GM23338 (cell line): Measurements from ENCODE around the gene DYNLT2B. TPM values are rescaled to one million over a fixed set of nuclear protein-coding genes. Genes with fewer than 3 reads are reported as not detected.

ENCODE experiments used
- ATAC-seq: fragments of 200-7000 bp; cut with Tn5 transposase; 3 replicates; pipeline ENCODE4 v1.9.1; 2020
- DNase-seq: peaks from one replicate; pipeline ENCODE4 v3.0.0-alpha.2; 2015; ENCODE audit warnings: low spot score
- H2AFZ ChIP-seq: fragments of 200-600 bp; sonication (generic); 2 replicates; pipeline ENCODE4 v1.8.0; 2016; ENCODE audit warnings: antibody characterized with exemption, mild to moderate bottlenecking, moderate library complexity
- H3F3A ChIP-seq: fragments of 200-600 bp; sonication (generic); replicated peaks from 2 replicates; pipeline ENCODE4 v1.8.0; 2017; ENCODE audit warnings: antibody characterized with exemption, mixed run types, low read depth
- H3K27ac ChIP-seq: fragments of 200-600 bp; sonication (generic); 2 replicates; pipeline ENCODE4 v1.6.1; 2016; ENCODE audit warnings: low read depth
- H3K27me3 ChIP-seq: fragments of 200-600 bp; sonication (generic); 2 replicates; pipeline ENCODE4 v1.8.0; 2016; ENCODE audit warnings: mild to moderate bottlenecking, mixed run types, moderate library complexity; ENCODE audit not compliant: insufficient read depth
- H3K36me3 ChIP-seq: fragments of 200-600 bp; sonication (generic); 2 replicates; pipeline ENCODE4 v1.8.0; 2016; ENCODE audit warnings: mild to moderate bottlenecking; ENCODE audit not compliant: insufficient read depth
- H3K4me1 ChIP-seq: fragments of 200-600 bp; sonication (generic); 2 replicates; pipeline ENCODE4 v1.8.0; 2016; ENCODE audit warnings: mild to moderate bottlenecking, moderate library complexity; ENCODE audit not compliant: insufficient read depth
- H3K4me2 ChIP-seq: fragments of 200-600 bp; sonication (generic); 2 replicates; pipeline ENCODE4 v1.7.1; 2017; ENCODE audit warnings: mixed run types
- H3K4me3 ChIP-seq: fragments of 200-600 bp; sonication (generic); 2 replicates; pipeline ENCODE4 v1.6.1; 2016; ENCODE audit warnings: mixed run types
- H3K79me2 ChIP-seq: fragments of 200-600 bp; sonication (generic); replicated peaks from 2 replicates; pipeline ENCODE4 v1.8.0; 2017; ENCODE audit warnings: mild to moderate bottlenecking; ENCODE audit not compliant: insufficient read depth
- H3K9me2 ChIP-seq: fragments of 200-600 bp; sonication (generic); 2 replicates; pipeline ENCODE4 v1.8.0; 2017; ENCODE audit not compliant: insufficient read depth
- H4K20me1 ChIP-seq: fragments of 200-600 bp; sonication (generic); replicated peaks from 2 replicates; pipeline ENCODE4 v1.8.0; 2017; ENCODE audit warnings: mild to moderate bottlenecking; ENCODE audit not compliant: insufficient read depth
- H3K27ac Mint-ChIP-seq: 2 replicates; pipeline ENCODE4 v1.8.0; 2020; ENCODE audit warnings: inconsistent platforms, mild to moderate bottlenecking, moderate library complexity, mixed read lengths
- H3K27me3 Mint-ChIP-seq: 3 replicates; pipeline ENCODE4 v1.8.0; 2022; ENCODE audit warnings: low read depth, mild to moderate bottlenecking, moderate library complexity, mixed read lengths, inconsistent platforms; ENCODE audit not compliant: insufficient read depth, poor library complexity
- H3K36me3 Mint-ChIP-seq: 3 replicates; pipeline ENCODE4 v1.8.0; 2021; ENCODE audit warnings: low read depth, mild to moderate bottlenecking, inconsistent platforms, moderate library complexity, mixed read lengths
- H3K4me1 Mint-ChIP-seq: 3 replicates; pipeline ENCODE4 v1.8.0; 2020; ENCODE audit warnings: mild to moderate bottlenecking, inconsistent platforms, mixed read lengths
- H3K4me3 Mint-ChIP-seq: 3 replicates; pipeline ENCODE4 v1.8.0; 2021; ENCODE audit warnings: moderate library complexity, mild to moderate bottlenecking, inconsistent platforms, mixed read lengths
- H3K9me3 Mint-ChIP-seq: 3 replicates; pipeline ENCODE4 v1.8.0; 2020; ENCODE audit warnings: moderate library complexity, mild to moderate bottlenecking, inconsistent platforms, mixed read lengths
- CREB1 ChIP-seq: fragments of 250-450 bp; sonication (Bioruptor Pico); IDR thresholded peaks from 2 replicates; pipeline ENCODE4 v1.5.0; 2020; ENCODE audit warnings: low read depth, mild to moderate bottlenecking, moderate library complexity
- EZH2 ChIP-seq: fragments of 200-600 bp; sonication (generic); IDR thresholded peaks from one replicate; pipeline ENCODE4 v1.8.0; 2017; ENCODE audit warnings: antibody characterized with exemption, mild to moderate bottlenecking, low read depth; ENCODE audit not compliant: unreplicated experiment
- EZH2phosphoT487 ChIP-seq: fragments of 200-600 bp; sonication (generic); IDR thresholded peaks from one replicate; pipeline ENCODE4 v1.8.1; 2018; ENCODE audit warnings: antibody characterized with exemption; ENCODE audit not compliant: unreplicated experiment
- JUNB ChIP-seq: IDR thresholded peaks from one replicate; pipeline ENCODE4 v1.6.1; 2016; ENCODE audit warnings: antibody characterized with exemption; ENCODE audit not compliant: unreplicated experiment
- NANOG ChIP-seq: IDR thresholded peaks from 2 replicates; pipeline ENCODE4 v1.6.1; 2016; ENCODE audit warnings: antibody characterized with exemption, borderline replicate concordance
- POLR2AphosphoS5 ChIP-seq: IDR thresholded peaks from 2 replicates; pipeline ENCODE4 v1.6.1; 2016; ENCODE audit warnings: antibody characterized with exemption, low read depth
- STAT1 ChIP-seq: IDR thresholded peaks from one replicate; pipeline ENCODE4 v1.6.1; 2016; ENCODE audit warnings: antibody characterized with exemption; ENCODE audit not compliant: unreplicated experiment
- ZNF114 ChIP-seq: fragments of 250-450 bp; sonication (Bioruptor Pico); IDR thresholded peaks from 2 replicates; pipeline ENCODE4 v1.5.0; 2020; ENCODE audit warnings: mild to moderate bottlenecking, moderate library complexity
- ZNF331 ChIP-seq: fragments of 250-450 bp; sonication (Bioruptor Pico); IDR thresholded peaks from 2 replicates; pipeline ENCODE4 v1.5.0; 2020; ENCODE audit warnings: low read depth, mild to moderate bottlenecking, moderate library complexity
- polyA plus RNA-seq: library from polyadenylated mRNA; unstranded; fragments of >200 nt; fragmentation: Nextera tagmentation; extraction: Ambion mirVana; gene quantifications from 2 replicates; pipeline ENCODE4 v1.2.1, GENCODE V29; 2016
- total RNA-seq: library from RNA; depleted of rRNA; stranded (reverse); fragments of >200 nt; shearing (Covaris generic); gene quantifications from 2 replicates; pipeline ENCODE4 v1.2.3, GENCODE V29; 2014
- TF ChIP-seq, protein P1 (sequence below): IDR thresholded peaks from one replicate; pipeline ENCODE4 v1.6.1; 2018; ENCODE audit warnings: antibody characterized with exemption; ENCODE audit not compliant: unreplicated experiment
- TF ChIP-seq, protein P2 (sequence below), 2 experiments: fragments of 200-600 bp in 1 of 2; sonication (generic) in 1 of 2; conservative IDR thresholded peaks; 2 replicates each; pipeline versions ENCODE4 v1.5.1 to v1.6.1; 2016 to 2017; ENCODE audit warnings: antibody characterized with exemption in 2 of 2, low read depth in 2 of 2, mild to moderate bottlenecking in 2 of 2, moderate library complexity in 1 of 2

DYNLT2B gene
- total and polyA plus RNA-seq, 2 experiments from 2014 or later: 11.3 to 42.7 TPM

DNA sequence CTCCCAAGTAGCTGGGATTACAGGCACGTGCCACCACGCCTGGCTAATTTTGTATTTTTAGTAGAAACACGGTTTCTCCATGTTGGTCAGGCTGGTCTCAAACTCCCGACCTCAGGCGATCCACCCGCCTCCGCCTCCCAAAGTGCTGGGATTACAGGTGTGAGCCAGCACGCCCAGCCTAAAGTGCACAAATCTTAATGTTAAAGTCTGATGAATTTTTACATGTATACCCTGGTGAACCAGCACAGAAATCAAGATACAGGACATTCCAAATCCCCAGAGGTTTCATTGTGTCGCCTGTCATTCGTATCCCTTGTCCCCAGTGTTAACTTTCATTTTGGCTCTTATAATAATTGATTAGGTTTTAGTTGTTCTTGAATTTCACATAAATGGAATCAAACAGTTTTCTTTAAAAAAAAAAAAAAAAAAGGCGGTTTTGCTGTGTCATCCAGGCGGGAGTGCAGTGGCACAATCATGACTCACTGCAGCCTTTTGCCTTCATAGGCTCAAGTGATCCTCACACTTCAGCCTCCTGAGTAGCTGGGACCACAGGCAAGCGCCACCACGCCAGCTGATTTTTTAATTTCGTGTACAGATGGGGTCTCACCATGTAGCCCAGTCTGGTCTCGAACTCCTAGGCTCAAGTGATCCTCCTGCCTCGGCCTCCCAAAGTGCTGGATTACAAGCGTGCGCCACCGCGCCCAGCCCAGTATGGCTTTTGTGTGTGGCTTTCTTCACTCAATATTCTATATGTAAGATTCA is 21.6 kb upstream of the DYNLT2B start (continued):
- TF ChIP-seq, protein P1, sequence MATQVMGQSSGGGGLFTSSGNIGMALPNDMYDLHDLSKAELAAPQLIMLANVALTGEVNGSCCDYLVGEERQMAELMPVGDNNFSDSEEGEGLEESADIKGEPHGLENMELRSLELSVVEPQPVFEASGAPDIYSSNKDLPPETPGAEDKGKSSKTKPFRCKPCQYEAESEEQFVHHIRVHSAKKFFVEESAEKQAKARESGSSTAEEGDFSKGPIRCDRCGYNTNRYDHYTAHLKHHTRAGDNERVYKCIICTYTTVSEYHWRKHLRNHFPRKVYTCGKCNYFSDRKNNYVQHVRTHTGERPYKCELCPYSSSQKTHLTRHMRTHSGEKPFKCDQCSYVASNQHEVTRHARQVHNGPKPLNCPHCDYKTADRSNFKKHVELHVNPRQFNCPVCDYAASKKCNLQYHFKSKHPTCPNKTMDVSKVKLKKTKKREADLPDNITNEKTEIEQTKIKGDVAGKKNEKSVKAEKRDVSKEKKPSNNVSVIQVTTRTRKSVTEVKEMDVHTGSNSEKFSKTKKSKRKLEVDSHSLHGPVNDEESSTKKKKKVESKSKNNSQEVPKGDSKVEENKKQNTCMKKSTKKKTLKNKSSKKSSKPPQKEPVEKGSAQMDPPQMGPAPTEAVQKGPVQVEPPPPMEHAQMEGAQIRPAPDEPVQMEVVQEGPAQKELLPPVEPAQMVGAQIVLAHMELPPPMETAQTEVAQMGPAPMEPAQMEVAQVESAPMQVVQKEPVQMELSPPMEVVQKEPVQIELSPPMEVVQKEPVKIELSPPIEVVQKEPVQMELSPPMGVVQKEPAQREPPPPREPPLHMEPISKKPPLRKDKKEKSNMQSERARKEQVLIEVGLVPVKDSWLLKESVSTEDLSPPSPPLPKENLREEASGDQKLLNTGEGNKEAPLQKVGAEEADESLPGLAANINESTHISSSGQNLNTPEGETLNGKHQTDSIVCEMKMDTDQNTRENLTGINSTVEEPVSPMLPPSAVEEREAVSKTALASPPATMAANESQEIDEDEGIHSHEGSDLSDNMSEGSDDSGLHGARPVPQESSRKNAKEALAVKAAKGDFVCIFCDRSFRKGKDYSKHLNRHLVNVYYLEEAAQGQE: no peak
- TF ChIP-seq, protein P2, sequence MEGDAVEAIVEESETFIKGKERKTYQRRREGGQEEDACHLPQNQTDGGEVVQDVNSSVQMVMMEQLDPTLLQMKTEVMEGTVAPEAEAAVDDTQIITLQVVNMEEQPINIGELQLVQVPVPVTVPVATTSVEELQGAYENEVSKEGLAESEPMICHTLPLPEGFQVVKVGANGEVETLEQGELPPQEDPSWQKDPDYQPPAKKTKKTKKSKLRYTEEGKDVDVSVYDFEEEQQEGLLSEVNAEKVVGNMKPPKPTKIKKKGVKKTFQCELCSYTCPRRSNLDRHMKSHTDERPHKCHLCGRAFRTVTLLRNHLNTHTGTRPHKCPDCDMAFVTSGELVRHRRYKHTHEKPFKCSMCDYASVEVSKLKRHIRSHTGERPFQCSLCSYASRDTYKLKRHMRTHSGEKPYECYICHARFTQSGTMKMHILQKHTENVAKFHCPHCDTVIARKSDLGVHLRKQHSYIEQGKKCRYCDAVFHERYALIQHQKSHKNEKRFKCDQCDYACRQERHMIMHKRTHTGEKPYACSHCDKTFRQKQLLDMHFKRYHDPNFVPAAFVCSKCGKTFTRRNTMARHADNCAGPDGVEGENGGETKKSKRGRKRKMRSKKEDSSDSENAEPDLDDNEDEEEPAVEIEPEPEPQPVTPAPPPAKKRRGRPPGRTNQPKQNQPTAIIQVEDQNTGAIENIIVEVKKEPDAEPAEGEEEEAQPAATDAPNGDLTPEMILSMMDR (conservative IDR thresholded peaks at IDR 0.05; ENCODE audit: low read depth in 2 of 2): no peak
- TF ChIP-seq JUNB: no peak
- TF ChIP-seq NANOG: no peak
- TF ChIP-seq POLR2AphosphoS5: no peak

DNA sequence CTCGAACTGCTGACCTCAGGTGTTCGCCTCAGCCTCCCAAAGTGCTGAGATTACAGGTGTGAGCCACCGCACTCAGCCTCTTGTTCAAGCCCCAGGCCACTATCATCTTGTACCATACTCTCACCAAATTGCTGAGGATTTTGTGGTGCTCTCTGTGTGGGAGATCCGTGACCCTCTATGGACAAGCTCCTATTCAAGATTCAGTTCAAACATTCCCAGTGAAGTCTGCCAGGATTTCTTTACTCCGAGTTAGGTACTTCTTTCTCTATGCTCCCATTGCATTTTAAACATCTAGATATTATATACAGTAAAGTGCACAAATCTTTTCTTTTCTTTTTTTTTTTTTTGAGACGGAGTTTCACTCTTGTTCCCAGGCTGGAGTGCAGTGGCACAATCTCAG is 21.0 kb upstream of the DYNLT2B start:
- Histone ChIP-seq H4K20me1 (no peaks in the 10 kb centered on the region), H3K27me3 (no peaks in the 10 kb centered on the region), H3K4me2 (no peak overlapping the region), H2AFZ (no peak overlapping the region), H3K9me2 (no peaks in the 10 kb centered on the region), H3K4me3 (no peak overlapping the region), H3K79me2 (no peaks in the 10 kb centered on the region), H3K27ac (no peak overlapping the region), H3F3A (no peaks in the 10 kb centered on the region), H3K36me3 (no peaks in the 10 kb centered on the region), H3K4me1 (no peaks in the 10 kb centered on the region)
- H3K27ac Mint-ChIP-seq: no peak overlapping the region
- H3K4me3 Mint-ChIP-seq: no peak overlapping the region
- DNase-seq: no peak
- H3K36me3 Mint-ChIP-seq: no peaks in the 10 kb centered on the region
- H3K9me3 Mint-ChIP-seq: no peaks in the 10 kb centered on the region; the same call in 2 of the 3 replicates
- peaks cover 14% of the 10 kb centered on the region for H3K27me3 Mint-ChIP-seq
- ATAC-seq: no peak
- H3K4me1 Mint-ChIP-seq: no peaks in the 10 kb centered on the region
- TF ChIP-seq EZH2phosphoT487 (no peak), STAT1 (no peak), ZNF114 (CRISPR knock-in tag) (no peak), POLR2AphosphoS5 (no peak), EZH2 (no peak), ZNF331 (CRISPR knock-in tag) (no peak), CREB1 (CRISPR knock-in tag) (no peak), NANOG (no peak), JUNB (no peak)
- TF ChIP-seq, protein P2 (conservative IDR thresholded peaks at IDR 0.05; ENCODE audit: low read depth in 2 of 2): no peak
- TF ChIP-seq, protein P1: no peak
